Activated T-cell treated with anti-CD3 and anti-CD28 coated beads, Interleukin-2, amount 50 U/mL, for 72 hours (primary cell): ENCODE results near the gene SCARB1. TPM values are rescaled to one million over a fixed set of nuclear protein-coding genes. Genes with fewer than 3 reads are reported as not detected.

Source experiments
- ATAC-seq, 2 donors: fragments of 150-1000 bp; cut with Tn5 transposase; replicated peaks in 1 of 2; 2 replicates each; pipeline ENCODE4 v1.10.0; 2021; ENCODE audit warnings: moderate library complexity in 2 of 2, mild to moderate bottlenecking in 1 of 2
- DNase-seq, 2 donors: peaks; one replicate each; pipeline ENCODE4 v3.0.0; 2021 to 2022; ENCODE audit warnings: mixed read lengths in 1 of 2
- H3K27ac Mint-ChIP-seq: one replicate; pipeline ENCODE4 v1.8.0; 2022; ENCODE audit warnings: mild to moderate bottlenecking, moderate library complexity, mixed read lengths
- H3K27me3 Mint-ChIP-seq: one replicate; pipeline ENCODE4 v1.8.0; 2022; ENCODE audit warnings: low read depth, mixed read lengths
- H3K36me3 Mint-ChIP-seq, 2 donors: one replicate each; pipeline ENCODE4 v1.8.0; 2022; ENCODE audit warnings: mixed read lengths in 2 of 2, mild to moderate bottlenecking in 1 of 2; ENCODE audit not compliant: insufficient read depth in 2 of 2
- H3K4me1 Mint-ChIP-seq: one replicate; pipeline ENCODE4 v1.8.0; 2022; ENCODE audit warnings: low read depth, mixed read lengths
- H3K4me3 Mint-ChIP-seq, 2 donors: one replicate each; pipeline ENCODE4 v1.8.0; 2022; ENCODE audit warnings: mild to moderate bottlenecking in 2 of 2, mixed read lengths in 2 of 2, moderate library complexity in 2 of 2
- H3K9me3 Mint-ChIP-seq, 2 donors: one replicate each; pipeline ENCODE4 v1.8.0; 2022; ENCODE audit warnings: mixed read lengths in 2 of 2
- total RNA-seq, 2 donors: library from RNA; stranded (reverse); gene quantifications; one replicate each; pipeline ENCODE4 v1.2.3, GENCODE V29; 2022

Gene SCARB1
- total RNA-seq, 2 donors from 2014 or later, result 13.4 to 14.5 TPM

DNA sequence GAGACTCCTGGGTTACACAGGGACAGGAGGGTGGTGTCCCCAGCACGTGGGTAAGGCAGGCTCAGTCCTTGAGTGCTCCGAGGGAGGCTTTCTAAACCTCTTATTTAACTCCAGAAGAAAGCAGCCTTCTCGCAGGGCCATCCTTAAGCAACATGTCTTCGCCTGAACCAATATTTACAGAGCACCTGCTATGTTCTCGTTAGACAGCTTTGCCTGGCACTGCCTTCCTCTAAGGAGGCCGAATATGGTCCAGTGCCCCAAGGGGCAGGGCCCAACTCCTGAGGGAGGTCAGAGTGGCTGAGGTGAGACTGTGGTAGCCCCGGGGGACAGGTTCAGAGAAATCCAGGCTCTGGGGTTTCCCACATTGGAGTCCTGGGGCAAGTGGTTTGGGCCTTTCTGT is 2.1 kb upstream of the SCARB1 start:
- Mint-ChIP-seq H3K9me3 (no peaks in the 10 kb centered on the region), H3K4me3 (no peak overlapping the region)

DNA sequence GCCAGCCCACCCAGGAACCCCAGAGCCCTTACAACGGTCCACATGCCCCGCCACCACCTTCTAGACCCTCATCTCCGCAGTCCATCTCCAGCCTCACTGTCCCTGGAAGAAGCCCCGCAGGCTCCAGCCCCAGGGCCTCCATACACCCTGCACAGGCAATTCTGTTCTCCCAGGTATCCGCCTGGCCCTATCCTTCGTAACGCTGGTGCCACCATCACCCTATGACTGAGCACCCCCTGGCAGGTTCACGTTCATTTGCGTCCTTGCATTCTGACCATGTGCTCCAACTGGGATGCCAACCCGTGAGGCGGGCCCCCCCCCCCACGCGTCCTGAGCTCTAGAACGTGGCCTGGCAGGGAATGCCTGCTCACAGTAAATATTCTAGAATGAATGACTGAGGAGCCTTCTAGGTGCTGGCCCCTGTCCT is 675 bp upstream of the SCARB1 start:
- Mint-ChIP-seq H3K4me3 (peak overlapping the region; percentile 85 to 90), H3K36me3 (peaks cover 0 to 1% of the 10 kb centered on the region in 2 donors), H3K27me3 (peaks cover 10% of the 10 kb centered on the region), H3K9me3 (no peaks in the 10 kb centered on the region), H3K4me1 (peaks cover 42% of the 10 kb centered on the region), H3K27ac (peak overlapping the region; percentile 84)
- ATAC-seq (no peak), DNase-seq (no peak)

More for the DNA sequence above, 2.1 kb upstream of the SCARB1 start:
- DNase-seq, result no peak
- Mint-ChIP-seq H3K36me3 (no peaks in the 10 kb centered on the region), H3K27ac (no peak overlapping the region), H3K27me3 (peaks cover 14% of the 10 kb centered on the region), H3K4me1 (peaks cover 45% of the 10 kb centered on the region)
- ATAC-seq, result no peak

DNA sequence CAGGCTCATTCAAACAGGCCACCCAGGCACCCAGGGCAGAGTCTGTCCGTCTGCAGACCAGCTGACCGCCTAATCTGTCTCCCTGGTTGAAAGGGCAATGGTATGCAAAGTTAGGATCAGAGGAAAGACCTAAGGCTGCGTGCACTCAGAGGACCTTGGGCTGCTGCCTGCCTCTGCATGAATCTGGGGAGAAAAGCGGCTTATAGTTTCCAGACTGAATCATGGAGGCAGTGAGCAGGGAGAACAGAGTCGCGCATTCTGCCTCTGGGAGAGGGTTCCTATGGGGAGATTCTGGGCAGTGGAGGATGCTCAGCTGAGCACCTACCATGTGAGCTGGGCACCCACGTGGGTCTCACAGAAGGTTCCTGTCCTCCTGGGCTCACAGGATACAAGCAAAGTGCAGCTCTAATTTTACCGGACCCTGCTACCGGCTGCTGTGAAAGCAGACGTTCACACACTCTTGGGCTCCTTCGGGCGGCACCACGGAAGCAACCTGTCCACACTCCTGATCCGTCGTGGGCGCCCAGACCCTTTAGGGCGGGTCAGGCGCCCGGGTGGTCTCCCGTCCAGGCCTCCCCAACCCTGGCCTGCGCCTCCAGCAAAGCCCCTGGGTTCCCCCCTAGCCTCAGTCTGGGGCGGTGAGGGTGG is 772 bp downstream of the SCARB1 start:
- peak; percentile 15 to 16 for DNase-seq
- Mint-ChIP-seq H3K27me3 (no peaks in the 10 kb centered on the region), H3K36me3 (peaks cover 0 to 1% of the 10 kb centered on the region in 2 donors), H3K4me1 (peaks cover 32% of the 10 kb centered on the region), H3K4me3 (peak overlapping the region; percentile 83 to 90), H3K9me3 (no peaks in the 10 kb centered on the region), H3K27ac (no peak overlapping the region)
- peak; percentile 2 to 4 for ATAC-seq

- ATAC-seq, result peak; percentile 44 to 55
- Mint-ChIP-seq H3K27me3 (no peaks in the 10 kb centered on the region), H3K36me3 (peaks cover 0 to 1% of the 10 kb centered on the region in 2 donors), H3K4me3 (peak overlapping the region; percentile 83 to 90), H3K4me1 (peaks cover 32% of the 10 kb centered on the region), H3K9me3 (no peaks in the 10 kb centered on the region), H3K27ac (peak overlapping the region; percentile 39)
- peak; percentile 14 to 22 for DNase-seq
These were observed 1.6 kb downstream of the SCARB1 start for GRCh38 chr12:124861898-124862676.

GRCh38 chr12:124861492-124861891 is 2.2 kb downstream of the SCARB1 start:
- Mint-ChIP-seq H3K27ac (no peak overlapping the region), H3K36me3 (peaks cover 0 to 1% of the 10 kb centered on the region in 2 donors), H3K9me3 (no peaks in the 10 kb centered on the region), H3K4me1 (peaks cover 27% of the 10 kb centered on the region), H3K27me3 (no peaks in the 10 kb centered on the region), H3K4me3 (no peak overlapping the region)
- DNase-seq, result no peak
- ATAC-seq, result no peak

- DNase-seq (no peak), ATAC-seq (no peak)
- Mint-ChIP-seq H3K27ac (no peak overlapping the region), H3K9me3 (no peaks in the 10 kb centered on the region), H3K36me3 (peaks cover 0 to 1% of the 10 kb centered on the region in 2 donors), H3K27me3 (no peaks in the 10 kb centered on the region), H3K4me1 (peaks cover 18% of the 10 kb centered on the region), H3K4me3 (no peak overlapping the region)
These were observed 5.7 kb downstream of the SCARB1 start for GRCh38 chr12:124857921-124858461.

- DNase-seq, result no peak
- H3K4me1 Mint-ChIP-seq, result peaks cover 16% of the 10 kb centered on the region
- H3K36me3 Mint-ChIP-seq, result peaks cover 0 to 1% of the 10 kb centered on the region in 2 donors
- no peak overlapping the region for H3K27ac Mint-ChIP-seq
- H3K27me3 Mint-ChIP-seq, result no peaks in the 10 kb centered on the region
- no peaks in the 10 kb centered on the region for H3K9me3 Mint-ChIP-seq
- H3K4me3 Mint-ChIP-seq, result no peak overlapping the region
- no peak for ATAC-seq
These were observed 6.9 kb downstream of the SCARB1 start for GRCh38 chr12:124856842-124857178.

DNA sequence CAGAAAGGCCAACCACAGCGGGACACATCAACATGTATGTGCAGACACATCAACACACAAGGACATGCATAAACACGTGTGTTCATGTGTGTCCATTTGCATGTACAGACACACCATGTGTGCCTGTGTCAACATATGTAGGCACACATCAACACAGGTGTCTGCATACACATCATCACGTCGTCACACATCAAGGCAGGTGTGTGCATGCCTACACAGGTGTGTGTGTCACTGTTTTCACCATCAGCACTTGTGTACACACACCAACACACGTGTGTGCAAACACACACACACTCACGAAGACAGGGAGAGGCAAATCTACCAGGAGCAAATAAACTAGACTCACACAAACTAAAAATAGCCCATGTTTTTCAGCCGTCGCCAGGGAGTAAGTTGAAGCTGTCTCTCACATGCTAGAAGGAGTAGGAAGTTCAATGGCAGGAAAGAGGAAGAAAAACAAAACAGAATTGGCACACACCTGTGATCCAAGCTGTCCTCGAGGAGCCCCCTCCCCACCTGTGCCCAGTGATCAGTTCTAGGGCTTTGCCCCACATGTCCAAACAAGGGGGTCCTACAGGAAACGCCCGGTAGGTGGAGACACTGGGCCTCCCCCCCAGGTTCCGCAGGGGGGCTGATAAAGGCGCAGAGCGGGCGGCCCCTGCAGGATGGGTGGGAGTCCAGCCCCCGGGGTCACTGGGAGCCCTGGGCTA is 7.4 kb downstream of the SCARB1 start:
- H3K27ac Mint-ChIP-seq, result no peak overlapping the region
- H3K4me1 Mint-ChIP-seq, result peaks cover 10% of the 10 kb centered on the region
- no peaks in the 10 kb centered on the region for H3K27me3 Mint-ChIP-seq
- DNase-seq (no peak), ATAC-seq (no peak)
- H3K4me3 Mint-ChIP-seq, result no peak overlapping the region
- no peaks in the 10 kb centered on the region for H3K9me3 Mint-ChIP-seq
- H3K36me3 Mint-ChIP-seq, result peaks cover 0 to 1% of the 10 kb centered on the region in 2 donors

- DNase-seq (no peak), ATAC-seq (no peak)
- no peaks in the 10 kb centered on the region for H3K27me3 Mint-ChIP-seq
- H3K9me3 Mint-ChIP-seq, result no peaks in the 10 kb centered on the region
- H3K36me3 Mint-ChIP-seq, result peaks cover 0 to 1% of the 10 kb centered on the region in 2 donors
- H3K4me1 Mint-ChIP-seq, result peaks cover 10% of the 10 kb centered on the region
- H3K4me3 Mint-ChIP-seq, result no peak overlapping the region
- H3K27ac Mint-ChIP-seq, result no peak overlapping the region
These were observed 8.2 kb downstream of the SCARB1 start for GRCh38 chr12:124855275-124855957.

DNA sequence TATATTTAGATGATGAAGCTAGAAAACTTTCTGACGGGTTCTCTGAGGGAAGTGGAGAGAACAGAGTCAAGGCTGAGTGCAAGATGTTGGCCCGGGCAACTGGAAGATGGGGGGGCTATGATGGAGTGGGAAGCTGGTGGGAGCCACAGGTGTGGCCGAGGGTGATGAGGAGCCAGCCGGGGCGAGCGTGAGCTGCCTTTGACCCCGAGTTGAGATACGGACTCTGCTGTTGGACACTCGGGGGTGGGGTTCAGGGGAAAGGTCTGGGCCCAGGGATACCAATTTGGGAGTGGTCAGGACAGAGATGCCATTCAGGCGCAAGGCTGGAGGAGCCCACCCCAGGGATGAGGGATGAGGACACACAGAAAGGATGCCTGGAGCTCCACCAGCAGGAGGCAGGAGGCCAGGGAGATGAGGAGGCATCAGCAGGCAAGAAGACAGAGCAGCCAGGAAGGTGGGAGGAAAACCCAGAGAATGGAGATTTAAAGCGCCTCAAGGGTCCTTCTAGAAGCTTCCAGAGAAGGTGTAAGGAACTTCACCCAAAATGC is 9.0 kb downstream of the SCARB1 start:
- H3K4me3 Mint-ChIP-seq, result no peak overlapping the region

DNA sequence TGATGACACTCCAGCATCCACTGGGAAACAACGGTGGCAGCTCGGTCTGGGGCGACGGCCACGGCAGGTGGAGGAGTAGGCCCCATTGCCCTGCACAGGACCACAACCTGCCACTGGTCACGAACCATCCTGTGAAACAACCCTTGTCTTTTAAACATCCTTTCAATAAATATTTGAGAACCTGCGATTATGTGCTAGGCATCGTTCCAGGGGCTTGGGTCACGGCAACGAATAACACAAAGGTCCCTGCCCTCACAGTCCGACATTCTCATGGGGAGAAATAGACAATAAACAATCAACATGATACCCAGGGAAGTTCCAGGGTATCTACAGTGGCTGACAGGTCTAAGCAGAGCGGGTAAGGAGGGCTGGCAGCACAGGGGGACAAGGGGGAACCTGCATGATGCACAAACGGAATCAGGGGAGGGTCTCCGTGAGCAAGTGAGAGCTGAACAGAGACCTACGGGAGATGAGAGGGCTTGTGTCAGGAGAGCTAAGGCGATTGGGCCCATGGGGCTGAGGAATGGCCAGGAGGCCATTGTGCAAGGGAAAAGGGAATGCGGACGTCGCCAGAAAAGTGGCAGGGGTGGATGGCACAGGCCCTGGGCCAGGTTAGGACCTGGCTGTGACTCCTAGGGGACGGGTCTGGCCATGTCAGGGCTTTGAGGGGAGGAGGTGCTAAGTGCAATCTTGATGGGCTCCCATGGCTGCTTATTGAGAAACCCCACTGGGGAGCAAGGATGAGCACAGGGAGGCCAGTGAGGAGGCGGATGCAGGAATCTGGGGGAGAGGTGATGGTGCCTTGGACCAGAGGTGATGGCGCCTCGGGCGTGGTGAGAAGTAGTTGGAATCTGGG is 9.7 kb downstream of the SCARB1 start:
- ATAC-seq, result no peak

More for the DNA sequence above, 9.0 kb downstream of the SCARB1 start:
- DNase-seq (no peak), ATAC-seq (no peak)
- Mint-ChIP-seq H3K4me1 (peaks cover 10% of the 10 kb centered on the region), H3K36me3 (no peaks in the 10 kb centered on the region), H3K27me3 (no peaks in the 10 kb centered on the region), H3K9me3 (no peaks in the 10 kb centered on the region), H3K27ac (no peak overlapping the region)

More for the DNA sequence above, 9.7 kb downstream of the SCARB1 start:
- H3K36me3 Mint-ChIP-seq, result no peaks in the 10 kb centered on the region
- H3K4me3 Mint-ChIP-seq, result no peak overlapping the region
- H3K4me1 Mint-ChIP-seq, result peaks cover 10% of the 10 kb centered on the region
- no peaks in the 10 kb centered on the region for H3K27me3 Mint-ChIP-seq
- H3K27ac Mint-ChIP-seq, result no peak overlapping the region
- no peaks in the 10 kb centered on the region for H3K9me3 Mint-ChIP-seq
- no peak for DNase-seq
